Testis (tissue), 3 donors: ENCODE measurements around the gene DYNLT3. TPM values are rescaled to one million over a fixed set of nuclear protein-coding genes. Genes with fewer than 3 reads are reported as not detected.

Experiments
- DNase-seq: peaks from one replicate; pipeline ENCODE4 v3.0.0-alpha.2; 2019
- H3K27ac ChIP-seq, 2 donors: fragments of 200-600 bp; sonication (generic); one replicate each; pipeline ENCODE4 v1.5.1; 2019
- H3K27me3 ChIP-seq: fragments of 200-600 bp; sonication (generic); one replicate; pipeline ENCODE4 v1.5.1; 2019
- H3K36me3 ChIP-seq: fragments of 200-600 bp; sonication (generic); one replicate; pipeline ENCODE4 v1.5.1; 2017; ENCODE audit warnings: low read depth; ENCODE audit errors: missing control alignments
- H3K4me1 ChIP-seq: fragments of 200-600 bp; sonication (generic); one replicate; pipeline ENCODE4 v1.5.1; 2019
- H3K4me3 ChIP-seq, 2 donors: fragments of 200-600 bp; sonication (generic); one replicate each; pipeline ENCODE4 v1.5.1; 2017 to 2019
- H3K9me3 ChIP-seq: fragments of 200-600 bp; sonication (generic); one replicate; pipeline ENCODE4 v1.5.1; 2017
- CTCF ChIP-seq, 3 experiments: fragments of 450-650 bp in 2 of 3; fragments of 200-600 bp in 1 of 3; sonication (generic) in 1 of 3; IDR thresholded peaks; one replicate each; pipeline ENCODE4 v1.5.1; 2016 to 2019; ENCODE audit warnings: antibody characterized with exemption in 3 of 3, mild to moderate bottlenecking in 2 of 3, moderate library complexity in 1 of 3
- POLR2A ChIP-seq: fragments of 450-650 bp; IDR thresholded peaks from one replicate; pipeline ENCODE4 v1.6.1; 2017; ENCODE audit warnings: antibody characterized with exemption, mild to moderate bottlenecking, moderate library complexity
- intact Hi-C: fragments of 100-400 bp; cut with DNase I; formaldehyde crosslinking; loops from one replicate; pipeline ENCODE4 v1.15.1; 2023; ENCODE audit warnings: low total_unique reads
- polyA plus RNA-seq: library from polyadenylated mRNA; stranded (reverse); fragments of 350-450 nt; fragmentation: Illumina TruSeq; extraction: RNeasy Lipid Tissue Mini Kit (QIAGEN cat#74804); gene quantifications from one replicate; pipeline ENCODE4 v1.2.3, GENCODE V29; 2014; ENCODE audit warnings: low read depth, low replicate concordance; ENCODE audit not compliant: insufficient read depth
- small RNA-seq, 2 donors: library from RNA; depleted of rRNA; stranded (forward); fragments of <200 nt; gene quantifications; one replicate each; pipeline ENCODE3, GENCODE V24; 2016
- total RNA-seq, 2 donors: library from RNA; depleted of rRNA; stranded (reverse); fragments of >200 nt; gene quantifications; one replicate each; pipeline ENCODE4 v1.2.3, GENCODE V29; 2016

Gene DYNLT3
- total and polyA plus RNA-seq, 3 donors from 2014 or later: 11.1 to 20.1 (median 11.7) TPM

GRCh38 chrX:37796310-37796709 is 51.1 kb downstream of the DYNLT3 start:
- no peak overlapping the region for H3K4me3 ChIP-seq

More at GRCh38 chrX:37796310-37796709, 51.1 kb downstream of the DYNLT3 start:
- no peak for DNase-seq
- Histone ChIP-seq H3K9me3 (no peaks in the 10 kb centered on the region), H3K36me3 (no peaks in the 10 kb centered on the region), H3K4me1 (no peaks in the 10 kb centered on the region), H3K27ac (no peak overlapping the region), H3K27me3 (no peaks in the 10 kb centered on the region)
- TF ChIP-seq POLR2A: no peak
- TF ChIP-seq CTCF (IDR thresholded peaks at IDR 0.05): no peak
- intact Hi-C loops: no loop called here

Small RNA genes lying within 50 kb of the gene (small RNA-seq; reads per million reads assigned to genes)
- gene RNU6-49P: 0 reads per million in 2 donors

Other genes with a start within 250 kb of the DYNLT3 start
- gene XK, start 161.8 kb downstream of the DYNLT3 start, total RNA-seq: 1 to 10 TPM; 3.3 to 4.3 TPM
- gene XK, start 161.8 kb downstream of the DYNLT3 start, polyA plus RNA-seq: 2.6 TPM
- 1 to 10 TPM; 1.3 to 4.2 TPM for gene CYBB, start 67.5 kb downstream of the DYNLT3 start, total RNA-seq
- 15.7 TPM for gene CYBB, start 67.5 kb downstream of the DYNLT3 start, polyA plus RNA-seq
- gene SYTL5, start 159.0 kb upstream of the DYNLT3 start, total RNA-seq: 1 to 10 TPM; 1.1 to 1.7 TPM
- gene SYTL5, start 159.0 kb upstream of the DYNLT3 start, polyA plus RNA-seq: 1.0 TPM